Activated CD4-positive, alpha-beta T cell treated with anti-CD3 and anti-CD28 coated beads for 36 hours (primary cell): ENCODE data around the gene DELE1. TPM values are rescaled to one million over a fixed set of nuclear protein-coding genes. Genes with fewer than 3 reads are reported as not detected.

Source experiments
- ATAC-seq: fragments of 200-7000 bp; cut with Tn5 transposase; one replicate; pipeline ENCODE4 v1.10.0; 2021; ENCODE audit warnings: mild to moderate bottlenecking, moderate library complexity
- CTCF ChIA-PET: fragments of 350-600 bp; sonication (Branson Sonifier 250); formaldehyde crosslinking; loops from one replicate; lab custom pipeline; 2021; ENCODE audit warnings: antibody characterized with exemption; lab: Charles Lee
- POLR2A ChIA-PET: fragments of 350-600 bp; sonication (Branson Sonifier 250); formaldehyde crosslinking; loops from one replicate; lab custom pipeline; 2021; ENCODE audit warnings: antibody characterized with exemption, inconsistent platforms; lab: Charles Lee
- DNase-seq: peaks from one replicate; pipeline ENCODE4 v3.0.0-alpha.2; 2020
- H3K27ac Mint-ChIP-seq: one replicate; pipeline ENCODE4 v1.8.0; 2021; ENCODE audit warnings: mixed read lengths
- H3K27me3 Mint-ChIP-seq: one replicate; pipeline ENCODE4 v1.8.0; 2021; ENCODE audit warnings: mixed read lengths
- H3K36me3 Mint-ChIP-seq: one replicate; pipeline ENCODE4 v1.8.0; 2021; ENCODE audit warnings: low read depth, mixed read lengths
- H3K4me1 Mint-ChIP-seq: one replicate; pipeline ENCODE4 v1.8.0; 2021; ENCODE audit warnings: mixed read lengths
- H3K4me3 Mint-ChIP-seq: one replicate; pipeline ENCODE4 v1.8.0; 2021; ENCODE audit warnings: mild to moderate bottlenecking, moderate library complexity, mixed read lengths
- H3K9me3 Mint-ChIP-seq: one replicate; pipeline ENCODE4 v1.8.0; 2021; ENCODE audit warnings: low read depth, mixed read lengths
- intact Hi-C, 2 experiments: fragments of 100-400 bp; cut with DNase I in 1 of 2; cut with micrococcal nuclease in 1 of 2; formaldehyde crosslinking; loops; one replicate each; pipeline versions ENCODE4 v1.14.2 to v1.15.1; 2022 to 2024; cut with DNase I, micrococcal nuclease
- total RNA-seq, 2 experiments: library from RNA; stranded (reverse); gene quantifications; one replicate each; pipeline ENCODE4 v1.2.3, GENCODE V29; 2021

DELE1 gene
- total RNA-seq, 2 experiments from 2014 or later = 48.7 to 56.1 TPM

DNA sequence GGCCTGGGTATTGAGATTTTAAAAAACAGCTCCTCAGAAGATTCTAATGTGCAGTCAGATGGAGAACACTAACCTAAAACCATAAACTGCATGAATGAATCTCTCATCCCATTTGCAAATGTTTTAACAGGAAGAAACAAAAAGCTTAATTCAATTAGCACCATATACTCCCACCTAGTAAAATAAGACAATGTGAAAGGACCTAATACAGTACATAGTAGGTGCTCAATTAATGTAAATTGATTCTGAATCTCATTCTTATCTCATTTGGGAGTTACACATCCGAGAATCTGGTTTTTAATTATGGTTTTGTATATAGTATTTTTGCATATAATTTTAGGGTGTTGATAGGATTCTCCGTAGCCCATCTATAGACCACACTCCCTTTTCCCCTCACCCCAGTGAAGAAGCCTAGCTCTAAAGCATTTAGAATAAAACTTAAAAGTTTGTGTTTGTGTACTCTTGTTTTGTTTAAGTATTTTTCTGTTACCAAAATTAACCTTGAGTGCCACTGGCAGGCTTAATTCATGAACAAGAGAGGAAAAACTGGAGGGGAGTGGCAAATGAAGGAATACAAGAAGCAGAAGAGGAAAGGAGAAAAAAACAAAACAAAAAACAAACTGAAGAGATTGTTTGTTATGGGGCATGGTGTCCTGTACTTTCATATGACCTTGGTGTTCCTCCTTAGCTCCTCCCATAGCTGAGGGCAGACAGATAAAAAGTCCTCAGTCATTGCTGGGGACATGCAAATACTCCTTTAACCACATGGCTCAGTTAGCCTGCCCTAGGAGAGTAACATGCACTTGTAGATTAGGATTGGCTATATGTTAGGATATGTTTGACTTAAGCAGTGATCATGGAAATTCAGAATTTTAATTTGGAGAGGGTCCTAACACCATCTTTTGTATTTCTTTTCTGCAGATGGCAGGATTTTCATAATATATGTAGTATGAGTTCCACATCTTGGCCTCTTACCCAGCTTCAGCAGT, 46.4 kb downstream of the DELE1 start:
- intact Hi-C loops = loop anchor here (1.0 to 10.0 kb wide), 11 partner anchors 37 to 648 kb away; partner anchors contain the start of genes DELE1 (in 2 of the 2), FCHSD1 (in 1 of the 2), PCDH1 (in 1 of the 2) and SPRY4 (in 1 of the 2)
- peaks cover 25% of the 10 kb centered on the region for H3K36me3 Mint-ChIP-seq
- no peaks in the 10 kb centered on the region for H3K27me3 Mint-ChIP-seq
- ChIA-PET CTCF (interaction anchor here (0.6 to 4.9 kb wide), 39 partner anchors 8 to 729 kb away, joined by 3 to 80 read pairs (median 5); partner anchors contain the start of genes DELE1, DIAPH1, GNPDA1 and PCDH1), POLR2A (interaction anchor here (1.1 to 1.7 kb wide), 4 partner anchors 9 to 378 kb away, joined by 3 to 8 read pairs (median 8); partner anchors contain the start of gene DELE1)
- peak; percentile 19 for DNase-seq
- no peaks in the 10 kb centered on the region for H3K9me3 Mint-ChIP-seq
- H3K27ac Mint-ChIP-seq = peak overlapping the region; percentile 96
- peak; percentile 25 for ATAC-seq
- H3K4me1 Mint-ChIP-seq = peaks cover 40% of the 10 kb centered on the region
- peak overlapping the region; percentile 97 for H3K4me3 Mint-ChIP-seq

GRCh38 chr5:141973871-141974595, 50.4 kb downstream of the DELE1 start:
- H3K4me3 Mint-ChIP-seq = no peak overlapping the region
- H3K4me1 Mint-ChIP-seq = peaks cover 40% of the 10 kb centered on the region
- intact Hi-C loops = loop anchor here in 1 of 2 experiments (5.0 kb wide), 1 partner anchor 33 kb away; no protein-coding TSS in a partner anchor
- H3K27me3 Mint-ChIP-seq = no peaks in the 10 kb centered on the region
- no peaks in the 10 kb centered on the region for H3K9me3 Mint-ChIP-seq
- H3K27ac Mint-ChIP-seq = peak overlapping the region; percentile 88
- ATAC-seq = peak; percentile 10
- peaks cover 41% of the 10 kb centered on the region for H3K36me3 Mint-ChIP-seq
- DNase-seq = no peak
- ChIA-PET POLR2A (no interaction called here), CTCF (interaction anchor here (0.7 kb wide), 1 partner anchor 13 kb away, joined by 4 read pairs; no protein-coding TSS in a partner anchor)

- no peak for DNase-seq
- ATAC-seq = no peak
- peaks cover 48% of the 10 kb centered on the region for H3K36me3 Mint-ChIP-seq
- POLR2A ChIA-PET = interaction anchor here (0.5 kb wide), 1 partner anchor 163 kb away, joined by 6 read pairs; no protein-coding TSS in a partner anchor
- no peak overlapping the region for H3K27ac Mint-ChIP-seq
- CTCF ChIA-PET = interaction anchor here (1.2 to 5.5 kb wide), 5 partner anchors 9 to 167 kb away, joined by 5 to 43 read pairs (median 7); no protein-coding TSS in a partner anchor
- peaks cover 28% of the 10 kb centered on the region for H3K4me1 Mint-ChIP-seq
- no peak overlapping the region for H3K4me3 Mint-ChIP-seq
- H3K27me3 Mint-ChIP-seq = no peaks in the 10 kb centered on the region
- intact Hi-C loops = no loop called here
- H3K9me3 Mint-ChIP-seq = no peaks in the 10 kb centered on the region
Observed at GRCh38 chr5:141976176-141976575, 52.5 kb downstream of the DELE1 start.

DNA sequence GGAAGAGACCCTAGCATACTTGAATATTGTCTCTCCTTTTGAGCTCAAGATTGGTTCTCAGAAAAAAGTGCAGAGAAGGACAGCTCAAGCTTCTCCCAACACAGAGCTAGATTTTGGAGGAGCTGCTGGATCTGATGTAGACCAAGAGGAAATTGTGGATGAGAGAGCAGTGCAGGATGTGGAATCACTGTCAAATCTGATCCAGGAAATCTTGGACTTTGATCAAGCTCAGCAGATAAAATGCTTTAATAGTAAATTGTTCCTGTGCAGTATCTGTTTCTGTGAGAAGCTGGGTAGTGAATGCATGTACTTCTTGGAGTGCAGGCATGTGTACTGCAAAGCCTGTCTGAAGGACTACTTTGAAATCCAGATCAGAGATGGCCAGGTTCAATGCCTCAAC, 54.7 kb downstream of the DELE1 start:
- DNase-seq = no peak
- H3K27me3 Mint-ChIP-seq = no peaks in the 10 kb centered on the region
- no peak overlapping the region for H3K27ac Mint-ChIP-seq
- ChIA-PET CTCF (interaction anchor here (0.9 to 5.5 kb wide), 4 partner anchors 9 to 17 kb away, joined by 4 to 43 read pairs (median 22); partner anchors contain the start of gene RNF14), POLR2A (no interaction called here)
- ATAC-seq = no peak
- intact Hi-C loops = no loop called here
- H3K9me3 Mint-ChIP-seq = no peaks in the 10 kb centered on the region
- H3K36me3 Mint-ChIP-seq = peaks cover 55% of the 10 kb centered on the region
- peaks cover 23% of the 10 kb centered on the region for H3K4me1 Mint-ChIP-seq
- no peak overlapping the region for H3K4me3 Mint-ChIP-seq

- Mint-ChIP-seq H3K4me3 (no peak overlapping the region), H3K36me3 (peaks cover 46% of the 10 kb centered on the region), H3K9me3 (no peaks in the 10 kb centered on the region), H3K27ac (no peak overlapping the region), H3K27me3 (no peaks in the 10 kb centered on the region), H3K4me1 (no peaks in the 10 kb centered on the region)
- no peak for DNase-seq
- ChIA-PET POLR2A (no interaction called here), CTCF (no interaction called here)
- intact Hi-C loops = no loop called here
- no peak for ATAC-seq
Observed at GRCh38 chr5:141982626-141983025, 59.0 kb downstream of the DELE1 start.

GRCh38 chr5:141986072-141986471, 62.4 kb downstream of the DELE1 start:
- H3K36me3 Mint-ChIP-seq = peaks cover 33% of the 10 kb centered on the region
- no peaks in the 10 kb centered on the region for H3K9me3 Mint-ChIP-seq
- POLR2A ChIA-PET = no interaction called here
- CTCF ChIA-PET = interaction anchor here (0.6 to 20.5 kb wide), 6 partner anchors 8 to 162 kb away, joined by 3 to 352 read pairs (median 4); no protein-coding TSS in a partner anchor
- H3K27me3 Mint-ChIP-seq = no peaks in the 10 kb centered on the region
- ATAC-seq = no peak
- H3K27ac Mint-ChIP-seq = no peak overlapping the region
- H3K4me3 Mint-ChIP-seq = no peak overlapping the region
- intact Hi-C loops = no loop called here
- no peak for DNase-seq
- no peaks in the 10 kb centered on the region for H3K4me1 Mint-ChIP-seq

DNA sequence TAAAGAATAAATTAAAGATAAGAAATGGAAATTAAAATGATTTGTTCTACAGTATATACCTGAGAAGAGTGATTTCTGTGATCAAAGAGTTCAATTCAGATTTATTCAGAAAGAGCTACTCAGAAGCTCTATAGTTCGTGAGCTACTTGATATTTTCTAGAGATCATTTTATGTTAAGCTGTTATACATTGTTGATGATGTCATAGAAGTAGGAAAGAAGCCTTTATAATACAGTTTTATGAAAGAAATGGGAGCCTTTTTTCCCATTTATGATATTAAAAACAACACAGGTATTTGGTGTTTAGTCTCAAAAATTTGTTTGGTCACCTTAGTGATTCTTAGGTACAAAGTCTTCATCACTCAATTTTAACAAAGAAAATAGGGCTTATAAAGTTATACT, 66.0 kb downstream of the DELE1 start:
- Mint-ChIP-seq H3K4me3 (no peak overlapping the region), H3K36me3 (peaks cover 37% of the 10 kb centered on the region), H3K27me3 (no peaks in the 10 kb centered on the region), H3K4me1 (no peaks in the 10 kb centered on the region), H3K9me3 (no peaks in the 10 kb centered on the region), H3K27ac (no peak overlapping the region)
- DNase-seq (no peak), ATAC-seq (no peak)
- POLR2A ChIA-PET = interaction anchor here (0.7 to 1.1 kb wide), 3 partner anchors 18 to 157 kb away, joined by 3 to 14 read pairs (median 4); no protein-coding TSS in a partner anchor
- CTCF ChIA-PET = interaction anchor here (0.6 to 20.5 kb wide), 17 partner anchors 9 to 992 kb away, joined by 3 to 352 read pairs (median 9); partner anchors contain the start of genes DELE1, GNPDA1 and RNF14
- intact Hi-C loops = loop anchor here in 1 of 2 experiments (10.0 kb wide), 1 partner anchor 555 kb away; no protein-coding TSS in a partner anchor

Other genes with a start within 250 kb of the DELE1 start
- gene ARAP3, start 241.6 kb upstream of the DELE1 start, total RNA-seq = 1 to 10 TPM; 3.2 TPM
- not detected for gene PCDH1, start 45.5 kb upstream of the DELE1 start, total RNA-seq
- under 1 TPM; 0.70 to 0.80 TPM for gene PCDH12, start 34.3 kb downstream of the DELE1 start, total RNA-seq
- 10 to 100 TPM; 35.7 to 38.0 TPM for gene RNF14, start 45.2 kb downstream of the DELE1 start, total RNA-seq
- 10 to 100 TPM; 75.4 to 77.4 TPM for gene GNPDA1, start 89.2 kb downstream of the DELE1 start, total RNA-seq
- 10 to 100 TPM; 54.9 to 86.7 TPM for gene NDFIP1, start 184.9 kb downstream of the DELE1 start, total RNA-seq